ENCODE data around the gene SLC25A33. TPM values are rescaled to one million over a fixed set of nuclear protein-coding genes. Genes with fewer than 3 reads are reported as not detected.
"Not testable (repeated sequence)": the region's sequence is repeated elsewhere in the genome, so short reads cannot be mapped to it uniquely, and the experiment has no call there.

The SLC25A33 gene, protein sequence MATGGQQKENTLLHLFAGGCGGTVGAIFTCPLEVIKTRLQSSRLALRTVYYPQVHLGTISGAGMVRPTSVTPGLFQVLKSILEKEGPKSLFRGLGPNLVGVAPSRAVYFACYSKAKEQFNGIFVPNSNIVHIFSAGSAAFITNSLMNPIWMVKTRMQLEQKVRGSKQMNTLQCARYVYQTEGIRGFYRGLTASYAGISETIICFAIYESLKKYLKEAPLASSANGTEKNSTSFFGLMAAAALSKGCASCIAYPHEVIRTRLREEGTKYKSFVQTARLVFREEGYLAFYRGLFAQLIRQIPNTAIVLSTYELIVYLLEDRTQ
- total RNA-seq (2014; rRNA removed; shearing (Covaris generic)): 15.4 and 15.7 TPM in 2 replicates
- 11.6 and 12.6 TPM in 2 replicates for polyA plus RNA-seq (2015; cell fraction: cytosol; rRNA removed)
- 7.1 and 7.4 TPM in 2 replicates for polyA plus RNA-seq (2015; cell fraction: nucleus; rRNA removed)

DNA sequence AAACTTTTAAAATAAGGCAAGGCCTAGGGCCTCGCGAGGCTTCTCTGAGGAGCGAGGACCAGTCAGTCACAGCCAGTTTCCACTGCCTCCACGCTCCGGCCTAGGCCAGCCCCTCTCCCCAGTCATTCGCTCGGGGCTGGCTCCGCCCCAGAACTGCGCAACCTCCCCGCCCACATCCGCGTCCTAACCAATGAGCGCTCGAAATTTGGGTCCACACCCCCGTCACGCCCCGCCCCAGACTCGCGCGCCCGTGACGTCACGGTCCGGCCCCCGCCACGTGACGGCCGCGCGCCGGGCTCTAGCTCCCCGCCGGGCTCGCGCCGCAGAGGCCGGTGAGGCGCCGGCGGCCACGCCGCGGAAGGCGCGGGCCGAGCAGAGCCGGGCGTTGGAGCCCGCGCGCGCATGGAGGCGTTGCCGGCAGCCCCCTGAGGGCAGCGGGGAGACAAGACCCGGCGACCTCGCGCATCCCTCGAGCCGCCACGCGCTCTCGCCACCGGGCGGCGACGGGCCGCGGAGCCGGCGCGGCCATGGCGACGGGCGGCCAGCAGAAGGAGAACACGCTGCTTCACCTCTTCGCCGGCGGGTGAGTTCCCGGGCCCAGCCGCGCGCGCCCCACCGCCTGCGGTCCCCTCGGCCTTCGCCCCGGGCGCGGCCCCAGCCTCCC is at the start of gene SLC25A33:
TSS of gene SLC25A33 (plus strand) at position 301 of the 664 bp plus-strand sequence. CDS start at position 528, 227 bp downstream.
- DNase-seq (ENCODE audit: low read depth, low spot score): peak; percentile 96
- in situ Hi-C loops (cut with HindIII; ENCODE audit: low pct_unique_long_range_greater_than_20kb, low sequenced_read_pairs): no loop called here

GRCh38 chr1:9490605-9491339 is 48.5 kb upstream of the SLC25A33 start:
- in situ Hi-C loops (cut with HindIII; ENCODE audit: low pct_unique_long_range_greater_than_20kb, low sequenced_read_pairs): no loop called here
- DNase-seq (ENCODE audit: low read depth, low spot score): peak; percentile 87

GRCh38 chr1:9493326-9493725 is 45.9 kb upstream of the SLC25A33 start:
- in situ Hi-C loops (cut with HindIII; ENCODE audit: low pct_unique_long_range_greater_than_20kb, low sequenced_read_pairs): no loop called here
- no peak for DNase-seq (ENCODE audit: low read depth, low spot score)

GRCh38 chr1:9494936-9495758 is 44.1 kb upstream of the SLC25A33 start:
- in situ Hi-C loops (cut with HindIII; ENCODE audit: low pct_unique_long_range_greater_than_20kb, low sequenced_read_pairs): no loop called here
- peak; percentile 51 for DNase-seq (ENCODE audit: low read depth, low spot score)

GRCh38 chr1:9495854-9496374 is 43.4 kb upstream of the SLC25A33 start:
- DNase-seq (ENCODE audit: low read depth, low spot score): no peak
- in situ Hi-C loops (cut with HindIII; ENCODE audit: low pct_unique_long_range_greater_than_20kb, low sequenced_read_pairs): no loop called here

- no peak for DNase-seq (ENCODE audit: low read depth, low spot score)
- in situ Hi-C loops (cut with HindIII; ENCODE audit: low pct_unique_long_range_greater_than_20kb, low sequenced_read_pairs): no loop called here
Measured at GRCh38 chr1:9500756-9501754, 38.2 kb upstream of the SLC25A33 start.

DNA sequence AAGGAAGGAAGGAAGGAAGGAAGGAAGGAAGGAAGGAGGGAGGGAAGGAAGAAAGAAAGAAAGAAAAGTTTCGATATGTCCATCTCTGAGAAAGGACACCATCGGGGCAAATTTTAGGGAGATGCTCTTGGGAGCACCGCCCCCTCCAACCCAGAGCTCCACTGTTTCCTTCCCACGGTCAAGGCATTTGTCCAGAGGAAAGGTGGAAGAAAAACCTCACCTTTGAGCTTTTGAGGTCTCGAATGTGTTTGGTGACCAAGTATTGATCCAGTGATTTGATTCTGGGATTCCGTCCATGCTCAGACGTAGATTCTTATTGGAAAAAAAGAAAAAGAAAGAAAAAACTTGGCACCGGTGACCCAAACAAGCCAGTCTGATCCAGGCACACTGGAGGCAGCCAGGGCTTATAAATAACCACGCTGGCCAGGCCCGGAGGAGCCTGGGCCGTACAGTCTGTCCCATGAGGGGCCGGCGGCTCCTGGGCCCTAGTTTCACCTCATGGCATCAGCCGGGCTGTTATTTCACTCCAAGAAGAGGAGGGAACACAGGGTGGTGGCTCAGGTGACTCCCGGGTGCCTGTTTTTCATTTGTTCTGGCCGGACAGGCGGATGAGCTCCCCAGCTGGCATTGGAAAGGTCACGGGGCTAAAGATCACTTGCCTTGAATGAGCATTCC is 36.1 kb upstream of the SLC25A33 start:
- DNase-seq (ENCODE audit: low read depth, low spot score): no peak
- in situ Hi-C loops (cut with HindIII; ENCODE audit: low pct_unique_long_range_greater_than_20kb, low sequenced_read_pairs): no loop called here

- in situ Hi-C loops (cut with HindIII; ENCODE audit: low pct_unique_long_range_greater_than_20kb, low sequenced_read_pairs): no loop called here
- DNase-seq (ENCODE audit: low read depth, low spot score): no peak
Measured at GRCh38 chr1:9505143-9505542, 34.1 kb upstream of the SLC25A33 start.

DNA sequence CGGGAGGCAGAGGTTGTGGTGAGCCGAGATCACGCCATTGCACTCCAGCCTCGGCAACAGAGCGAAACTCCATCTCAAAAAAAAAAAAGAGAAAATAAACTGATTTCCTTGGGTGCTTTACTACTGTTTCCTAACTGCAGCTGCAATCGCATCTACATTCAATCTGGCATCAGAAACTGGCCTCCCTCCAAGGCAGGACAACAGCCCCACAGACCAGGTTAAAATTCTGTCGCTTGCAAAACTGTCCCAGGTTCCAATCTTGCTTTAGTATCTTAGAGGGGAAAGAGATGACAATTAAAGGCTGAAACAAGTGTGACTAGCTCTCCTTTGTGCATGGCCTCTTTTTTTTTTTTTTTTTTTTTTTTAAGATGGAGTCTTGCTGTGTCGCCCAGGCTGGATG is 32.4 kb upstream of the SLC25A33 start:
- in situ Hi-C loops (cut with HindIII; ENCODE audit: low pct_unique_long_range_greater_than_20kb, low sequenced_read_pairs): no loop called here
- no peak for DNase-seq (ENCODE audit: low read depth, low spot score)

GRCh38 chr1:9510130-9510529 is 29.1 kb upstream of the SLC25A33 start:
- in situ Hi-C loops (cut with HindIII; ENCODE audit: low pct_unique_long_range_greater_than_20kb, low sequenced_read_pairs): no loop called here

GRCh38 chr1:9515550-9515949 is 23.7 kb upstream of the SLC25A33 start:
- in situ Hi-C loops (cut with HindIII; ENCODE audit: low pct_unique_long_range_greater_than_20kb, low sequenced_read_pairs); DNase-seq (ENCODE audit: low read depth, low spot score): not testable (repeated sequence)

More at GRCh38 chr1:9510130-9510529, 29.1 kb upstream of the SLC25A33 start:
- DNase-seq (ENCODE audit: low read depth, low spot score): no peak

DNA sequence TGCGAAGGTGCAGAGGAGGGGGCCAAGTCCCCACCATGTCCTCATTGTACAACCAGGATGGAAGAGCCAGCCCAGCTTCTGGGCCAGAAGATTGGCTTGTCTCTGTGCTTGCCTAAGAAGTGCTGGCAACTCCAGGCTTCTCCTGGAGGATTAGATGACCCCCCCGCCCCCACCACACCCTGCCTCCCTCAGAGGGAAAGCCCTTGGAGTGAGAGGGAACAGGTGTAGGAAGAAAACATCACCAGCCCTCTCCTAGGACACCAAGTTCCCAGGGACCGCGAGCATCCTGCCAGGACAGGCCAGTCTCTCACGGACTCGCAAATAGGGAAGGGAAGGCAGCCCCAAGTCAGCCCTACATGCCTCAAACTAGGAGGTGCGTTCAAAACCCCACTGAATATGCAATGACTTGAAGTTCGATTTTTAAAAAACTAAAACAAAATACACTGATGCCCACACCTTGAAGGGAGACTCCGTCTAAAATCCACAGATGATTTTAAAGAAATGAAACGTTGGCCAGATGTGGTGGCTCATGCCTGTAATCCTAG is 20.7 kb upstream of the SLC25A33 start:
- DNase-seq (ENCODE audit: low read depth, low spot score): no peak
- in situ Hi-C loops (cut with HindIII; ENCODE audit: low pct_unique_long_range_greater_than_20kb, low sequenced_read_pairs): no loop called here

DNA sequence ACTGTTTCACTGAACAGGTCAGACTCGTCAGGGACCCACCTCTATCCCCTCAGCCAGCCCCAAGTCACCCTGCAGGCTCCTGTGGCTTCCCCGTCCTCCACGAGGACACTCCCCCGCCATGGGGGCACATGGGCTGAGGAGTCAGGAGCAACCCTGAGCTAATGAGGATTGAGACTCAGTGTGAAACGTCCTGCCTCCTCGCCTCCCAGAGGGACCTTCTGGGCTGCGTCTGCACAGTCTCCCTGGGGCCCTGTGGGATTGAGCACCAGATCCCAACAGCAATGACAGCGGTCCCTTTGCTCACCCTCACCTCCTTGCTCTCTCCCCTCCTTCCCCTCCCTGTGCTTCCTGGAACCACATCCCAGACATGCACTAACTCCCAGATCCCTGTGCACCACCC is 18.9 kb upstream of the SLC25A33 start:
- DNase-seq (ENCODE audit: low read depth, low spot score): no peak
- in situ Hi-C loops (cut with HindIII; ENCODE audit: low pct_unique_long_range_greater_than_20kb, low sequenced_read_pairs): no loop called here

DNA sequence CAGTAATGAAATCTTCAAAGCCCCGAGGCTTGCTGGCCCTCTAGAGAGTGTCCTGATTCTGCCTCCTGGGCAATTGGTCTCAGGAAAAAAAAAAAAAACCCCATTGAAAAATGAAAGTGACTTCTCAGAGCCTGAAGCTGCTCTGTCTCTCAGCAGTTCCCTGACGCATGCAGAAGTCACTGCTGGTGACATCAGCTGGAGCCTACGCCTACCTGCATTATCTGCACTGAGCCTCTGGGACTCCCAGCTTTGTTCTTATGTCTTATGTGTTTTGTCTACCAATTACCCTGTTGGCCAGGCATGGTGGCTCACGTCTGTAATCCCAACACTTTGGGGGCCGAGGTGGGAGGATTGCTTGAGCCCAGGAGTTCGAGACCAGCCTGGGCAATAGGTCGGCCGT is 10.1 kb upstream of the SLC25A33 start:
- in situ Hi-C loops (cut with HindIII; ENCODE audit: low pct_unique_long_range_greater_than_20kb, low sequenced_read_pairs): no loop called here
- no peak for DNase-seq (ENCODE audit: low read depth, low spot score)

DNA sequence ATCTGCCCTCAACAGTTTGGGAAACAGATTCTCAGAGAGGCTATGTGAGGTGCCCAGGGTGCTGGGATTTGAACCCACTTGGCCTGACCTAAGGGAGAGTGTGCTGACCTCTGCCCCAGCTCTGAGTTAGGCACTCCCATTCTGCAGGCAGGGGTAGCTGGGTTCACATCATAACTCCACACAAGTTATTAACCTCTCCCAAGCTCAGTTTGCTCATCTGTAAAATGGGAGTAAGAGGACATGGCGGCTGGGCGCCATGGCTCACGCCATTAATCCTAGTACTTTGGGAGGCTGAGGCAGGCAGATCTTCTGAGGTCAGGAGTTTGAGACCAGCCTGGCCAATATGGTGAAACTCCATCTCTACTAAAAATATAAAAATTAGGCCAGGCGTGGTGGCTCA is 8.9 kb upstream of the SLC25A33 start:
- in situ Hi-C loops (cut with HindIII; ENCODE audit: low pct_unique_long_range_greater_than_20kb, low sequenced_read_pairs): no loop called here
- no peak for DNase-seq (ENCODE audit: low read depth, low spot score)
